ENCODE data around the gene CYP3A4.

Gene CYP3A4

GRCh38 chr7:99713995-99714570 is 69.9 kb downstream of the CYP3A4 start:
- Histone ChIP-seq H4K20me1 (ENCODE audit: insufficient read depth, low read length) (no peaks in the 10 kb centered on the region), H3K27me3 (replicated peaks; ENCODE audit: insufficient read depth, low read length) (no peaks in the 10 kb centered on the region), H2AFZ (ENCODE audit: low read length) (no peak overlapping the region), H3K27ac (ENCODE audit: low read length) (no peak overlapping the region), H3K79me2 (ENCODE audit: low read length) (no peaks in the 10 kb centered on the region), H3K4me3 (ENCODE audit: low read length) (no peak overlapping the region), H3K4me2 (ENCODE audit: low read depth, low read length) (no peak overlapping the region), H3K9ac (ENCODE audit: low read length) (no peak overlapping the region), H3F3A (ENCODE audit: insufficient read depth, low read length) (no peaks in the 10 kb centered on the region), H3K9me2 (replicated peaks; ENCODE audit: insufficient read depth, low read length) (no peaks in the 10 kb centered on the region), H3K9me3 (replicated peaks; ENCODE audit: insufficient read depth, low read length) (no peaks in the 10 kb centered on the region), H3K4me1 (ENCODE audit: low read length) (no peaks in the 10 kb centered on the region), H3K36me3 (replicated peaks; ENCODE audit: insufficient read depth, low read length) (no peaks in the 10 kb centered on the region)
- DNase-seq = no peak
- no peak for TF ChIP-seq EZH2 (optimal IDR thresholded peaks at IDR 0.05; ENCODE audit: low read depth, low read length)
- TF ChIP-seq CTCF (IDR thresholded peaks at IDR 0.05; ENCODE audit: low read length) = no peak
- no peak for TF ChIP-seq EZH2phosphoT487 (IDR thresholded peaks at IDR 0.05; ENCODE audit: low read length)

- H3K27ac ChIP-seq (ENCODE audit: low read length) = no peak overlapping the region
- no peaks in the 10 kb centered on the region for H3K4me1 ChIP-seq (ENCODE audit: low read length)
- no peak for DNase-seq
- no peaks in the 10 kb centered on the region for H3K9me3 ChIP-seq (replicated peaks; ENCODE audit: insufficient read depth, low read length)
- H3K4me2 ChIP-seq (ENCODE audit: low read depth, low read length) = no peak overlapping the region
- H4K20me1 ChIP-seq (ENCODE audit: insufficient read depth, low read length) = no peaks in the 10 kb centered on the region
- TF ChIP-seq EZH2phosphoT487 (IDR thresholded peaks at IDR 0.05; ENCODE audit: low read length) (no peak), CTCF (IDR thresholded peaks at IDR 0.05; ENCODE audit: low read length) (no peak), EZH2 (optimal IDR thresholded peaks at IDR 0.05; ENCODE audit: low read depth, low read length) (no peak)
- no peaks in the 10 kb centered on the region for H3K9me2 ChIP-seq (replicated peaks; ENCODE audit: insufficient read depth, low read length)
- H3K9ac ChIP-seq (ENCODE audit: low read length) = no peak overlapping the region
- no peaks in the 10 kb centered on the region for H3F3A ChIP-seq (ENCODE audit: insufficient read depth, low read length)
- no peak overlapping the region for H3K4me3 ChIP-seq (ENCODE audit: low read length)
- no peaks in the 10 kb centered on the region for H3K27me3 ChIP-seq (replicated peaks; ENCODE audit: insufficient read depth, low read length)
- no peaks in the 10 kb centered on the region for H3K79me2 ChIP-seq (ENCODE audit: low read length)
- no peaks in the 10 kb centered on the region for H3K36me3 ChIP-seq (replicated peaks; ENCODE audit: insufficient read depth, low read length)
- no peak overlapping the region for H2AFZ ChIP-seq (ENCODE audit: low read length)
Measured at GRCh38 chr7:99709838-99710578, 74.0 kb downstream of the CYP3A4 start.

GRCh38 chr7:99709260-99709659 is 74.7 kb downstream of the CYP3A4 start:
- H3K4me1 ChIP-seq (ENCODE audit: low read length) = no peaks in the 10 kb centered on the region
- no peak overlapping the region for H3K9ac ChIP-seq (ENCODE audit: low read length)
- H3K9me3 ChIP-seq (replicated peaks; ENCODE audit: insufficient read depth, low read length) = no peaks in the 10 kb centered on the region
- no peak for DNase-seq
- H3K36me3 ChIP-seq (replicated peaks; ENCODE audit: insufficient read depth, low read length) = no peaks in the 10 kb centered on the region
- H2AFZ ChIP-seq (ENCODE audit: low read length) = no peak overlapping the region
- H4K20me1 ChIP-seq (ENCODE audit: insufficient read depth, low read length) = no peaks in the 10 kb centered on the region
- no peak overlapping the region for H3K4me3 ChIP-seq (ENCODE audit: low read length)
- no peaks in the 10 kb centered on the region for H3F3A ChIP-seq (ENCODE audit: insufficient read depth, low read length)
- no peak overlapping the region for H3K27ac ChIP-seq (ENCODE audit: low read length)
- no peaks in the 10 kb centered on the region for H3K9me2 ChIP-seq (replicated peaks; ENCODE audit: insufficient read depth, low read length)
- TF ChIP-seq CTCF (IDR thresholded peaks at IDR 0.05; ENCODE audit: low read length) = no peak
- TF ChIP-seq EZH2 (optimal IDR thresholded peaks at IDR 0.05; ENCODE audit: low read depth, low read length) = no peak
- no peak for TF ChIP-seq EZH2phosphoT487 (IDR thresholded peaks at IDR 0.05; ENCODE audit: low read length)
- H3K4me2 ChIP-seq (ENCODE audit: low read depth, low read length) = no peak overlapping the region
- H3K79me2 ChIP-seq (ENCODE audit: low read length) = no peaks in the 10 kb centered on the region
- no peaks in the 10 kb centered on the region for H3K27me3 ChIP-seq (replicated peaks; ENCODE audit: insufficient read depth, low read length)
